DOHH2 (cell line): Measurements from ENCODE around the gene ZNF607.

Experiments used
- H3F3A ChIP-seq: fragments of 200-600 bp; sonication (generic), shearing (Covaris generic); 2 replicates; pipeline ENCODE4 v1.6.0; 2016; ENCODE audit warnings: antibody characterized with exemption, mild to moderate bottlenecking; ENCODE audit not compliant: control insufficient read depth, insufficient read depth
- H3K27ac ChIP-seq: fragments of 200-600 bp; sonication (generic); 2 replicates; pipeline ENCODE4 v1.5.1; 2014; ENCODE audit warnings: low read depth, mild to moderate bottlenecking, low read length, moderate library complexity
- H3K27me3 ChIP-seq: fragments of 200-600 bp; sonication (generic); 2 replicates; pipeline ENCODE4 v1.6.1; 2014; ENCODE audit warnings: mild to moderate bottlenecking, low read length, mixed read lengths; ENCODE audit not compliant: control insufficient read depth
- H3K36me3 ChIP-seq: fragments of 200-600 bp; sonication (generic); 2 replicates; pipeline ENCODE4 v1.6.1; 2014; ENCODE audit warnings: mild to moderate bottlenecking, low read length, moderate library complexity, mixed read lengths; ENCODE audit not compliant: control insufficient read depth
- H3K4me1 ChIP-seq: fragments of 200-600 bp; sonication (generic); 2 replicates; pipeline ENCODE4 v1.6.1; 2014; ENCODE audit warnings: mild to moderate bottlenecking, low read length, mixed read lengths; ENCODE audit not compliant: control insufficient read depth
- H3K4me2 ChIP-seq: fragments of 200-600 bp; sonication (generic); 2 replicates; pipeline ENCODE4 v1.6.0; 2014; ENCODE audit warnings: mild to moderate bottlenecking, low read length, moderate library complexity
- H3K4me3 ChIP-seq: fragments of 200-600 bp; sonication (generic); 2 replicates; pipeline ENCODE4 v1.5.1; 2014; ENCODE audit warnings: mild to moderate bottlenecking, low read length, mixed read lengths
- H3K79me2 ChIP-seq: fragments of 200-600 bp; sonication (generic); 2 replicates; pipeline ENCODE4 v1.6.1; 2014; ENCODE audit warnings: mild to moderate bottlenecking, low read length, mixed read lengths; ENCODE audit not compliant: control insufficient read depth
- H3K9me2 ChIP-seq: fragments of 200-600 bp; sonication (generic); replicated peaks from 2 replicates; pipeline ENCODE4 v1.6.1; 2014; ENCODE audit warnings: mild to moderate bottlenecking, low read length, mixed read lengths; ENCODE audit not compliant: control insufficient read depth
- H3K9me3 ChIP-seq: fragments of 200-600 bp; sonication (generic); 2 replicates; pipeline ENCODE4 v1.6.1; 2014; ENCODE audit warnings: antibody characterized with exemption, low read length, mixed read lengths; ENCODE audit not compliant: control insufficient read depth, insufficient read depth
- H4K20me1 ChIP-seq: fragments of 200-600 bp; sonication (generic); 2 replicates; pipeline ENCODE4 v1.6.0; 2014; ENCODE audit warnings: low read depth, mild to moderate bottlenecking, antibody characterized with exemption, low read length, moderate library complexity; ENCODE audit not compliant: control insufficient read depth, insufficient read depth
- EZH2phosphoT487 ChIP-seq: fragments of 200-600 bp; sonication (generic); IDR thresholded peaks from 2 replicates; pipeline ENCODE4 v1.6.1; 2017; ENCODE audit warnings: borderline replicate concordance, mild to moderate bottlenecking, antibody characterized with exemption, low read length, moderate library complexity, mixed read lengths
- TF ChIP-seq, protein P1 (sequence below): fragments of 200-600 bp; sonication (generic); IDR thresholded peaks from one replicate; pipeline ENCODE4 v1.5.1; 2014; ENCODE audit warnings: antibody characterized with exemption, mild to moderate bottlenecking, low read depth, low read length; ENCODE audit not compliant: poor library complexity, severe bottlenecking

The ZNF607 gene

DNA sequence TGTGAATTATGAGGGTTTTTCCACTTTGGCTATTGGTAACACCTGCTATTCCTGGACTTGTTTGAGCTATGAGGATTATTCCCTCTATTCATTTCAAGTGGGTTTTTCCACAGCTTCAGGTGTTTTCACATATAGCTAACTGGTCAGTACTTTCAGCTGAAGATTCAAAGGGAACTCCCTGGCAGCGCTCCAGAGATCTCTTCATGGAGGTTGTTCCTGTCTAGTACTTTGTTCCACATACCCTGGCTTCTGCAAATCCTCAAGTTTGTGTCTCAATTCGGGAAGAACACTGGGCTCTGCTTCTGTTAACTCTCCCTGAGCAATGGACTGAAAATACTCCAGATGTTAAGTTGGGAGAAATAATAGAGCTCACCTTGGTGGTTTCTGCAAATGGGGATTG is 5.6 kb upstream of the ZNF607 start:
- Histone ChIP-seq H3K36me3 (no peaks in the 10 kb centered on the region), H3K9me2 (no peaks in the 10 kb centered on the region), H3K27ac (no peak overlapping the region), H3K4me1 (no peaks in the 10 kb centered on the region), H3F3A (no peaks in the 10 kb centered on the region), H3K4me3 (no peak overlapping the region), H4K20me1 (no peaks in the 10 kb centered on the region), H3K79me2 (no peaks in the 10 kb centered on the region), H3K9me3 (no peaks in the 10 kb centered on the region), H3K27me3 (no peaks in the 10 kb centered on the region), H3K4me2 (no peak overlapping the region)
- no peak for TF ChIP-seq EZH2phosphoT487
- TF ChIP-seq, protein P1, sequence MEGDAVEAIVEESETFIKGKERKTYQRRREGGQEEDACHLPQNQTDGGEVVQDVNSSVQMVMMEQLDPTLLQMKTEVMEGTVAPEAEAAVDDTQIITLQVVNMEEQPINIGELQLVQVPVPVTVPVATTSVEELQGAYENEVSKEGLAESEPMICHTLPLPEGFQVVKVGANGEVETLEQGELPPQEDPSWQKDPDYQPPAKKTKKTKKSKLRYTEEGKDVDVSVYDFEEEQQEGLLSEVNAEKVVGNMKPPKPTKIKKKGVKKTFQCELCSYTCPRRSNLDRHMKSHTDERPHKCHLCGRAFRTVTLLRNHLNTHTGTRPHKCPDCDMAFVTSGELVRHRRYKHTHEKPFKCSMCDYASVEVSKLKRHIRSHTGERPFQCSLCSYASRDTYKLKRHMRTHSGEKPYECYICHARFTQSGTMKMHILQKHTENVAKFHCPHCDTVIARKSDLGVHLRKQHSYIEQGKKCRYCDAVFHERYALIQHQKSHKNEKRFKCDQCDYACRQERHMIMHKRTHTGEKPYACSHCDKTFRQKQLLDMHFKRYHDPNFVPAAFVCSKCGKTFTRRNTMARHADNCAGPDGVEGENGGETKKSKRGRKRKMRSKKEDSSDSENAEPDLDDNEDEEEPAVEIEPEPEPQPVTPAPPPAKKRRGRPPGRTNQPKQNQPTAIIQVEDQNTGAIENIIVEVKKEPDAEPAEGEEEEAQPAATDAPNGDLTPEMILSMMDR = no peak

DNA sequence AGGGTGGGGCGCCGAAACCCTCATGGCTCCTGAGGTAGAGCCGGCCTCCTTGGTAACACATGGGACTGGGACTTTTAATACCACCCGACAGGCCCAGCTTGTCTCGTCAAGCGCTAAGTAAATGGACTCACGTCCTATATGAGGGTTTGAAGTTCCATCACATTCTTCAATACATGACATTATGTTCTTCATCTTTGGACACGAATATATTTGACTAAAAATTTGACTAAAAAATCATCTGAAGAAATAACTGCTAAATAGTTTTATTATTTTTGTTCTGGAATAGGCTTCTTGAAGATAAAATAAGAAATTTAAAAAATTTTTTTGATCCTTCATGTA is 335 bp upstream of the ZNF607 start:
- H3K4me3 ChIP-seq = peak overlapping the region; percentile 98
- H3K36me3 ChIP-seq = peaks cover 15% of the 10 kb centered on the region
- TF ChIP-seq, protein P1 = peak; percentile 9
- TF ChIP-seq EZH2phosphoT487 = no peak
- H3K79me2 ChIP-seq = peaks cover 23% of the 10 kb centered on the region
- H3K27me3 ChIP-seq = no peaks in the 10 kb centered on the region
- no peaks in the 10 kb centered on the region for H4K20me1 ChIP-seq
- H3K27ac ChIP-seq = no peak overlapping the region
- H3K4me1 ChIP-seq = peaks cover 12% of the 10 kb centered on the region
- H3F3A ChIP-seq = no peaks in the 10 kb centered on the region
- no peaks in the 10 kb centered on the region for H3K9me3 ChIP-seq
- no peaks in the 10 kb centered on the region for H3K9me2 ChIP-seq
- peak overlapping the region; percentile 96 for H3K4me2 ChIP-seq

DNA sequence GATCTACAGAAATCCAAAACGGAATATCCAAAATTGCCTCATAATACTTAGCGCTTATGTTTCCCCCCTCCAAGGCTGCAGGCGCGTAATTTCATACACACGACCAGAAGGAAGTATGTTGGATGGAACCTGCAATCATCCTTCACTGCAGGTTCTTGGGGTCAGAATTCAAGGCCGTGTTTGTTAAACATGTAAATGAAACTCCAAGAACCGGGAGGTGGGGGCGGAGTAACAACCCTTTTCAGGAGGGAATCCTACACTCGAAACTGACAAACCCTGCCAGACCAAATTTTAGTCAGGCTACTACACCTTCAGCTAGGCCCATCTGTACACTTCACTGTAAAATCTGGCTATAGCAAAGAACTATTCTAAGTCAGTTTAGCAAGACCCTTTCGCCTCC is 1.3 kb downstream of the ZNF607 start:
- Histone ChIP-seq H4K20me1 (no peaks in the 10 kb centered on the region), H3K27ac (no peak overlapping the region), H3K4me2 (peak overlapping the region; percentile 96), H3K79me2 (peaks cover 27% of the 10 kb centered on the region), H3K9me3 (no peaks in the 10 kb centered on the region), H3K4me1 (peaks cover 12% of the 10 kb centered on the region), H3K27me3 (no peaks in the 10 kb centered on the region), H3K9me2 (no peaks in the 10 kb centered on the region), H3K4me3 (peak overlapping the region; percentile 98), H3K36me3 (peaks cover 19% of the 10 kb centered on the region), H3F3A (no peaks in the 10 kb centered on the region)
- TF ChIP-seq, protein P1 = no peak
- TF ChIP-seq EZH2phosphoT487 = no peak

DNA sequence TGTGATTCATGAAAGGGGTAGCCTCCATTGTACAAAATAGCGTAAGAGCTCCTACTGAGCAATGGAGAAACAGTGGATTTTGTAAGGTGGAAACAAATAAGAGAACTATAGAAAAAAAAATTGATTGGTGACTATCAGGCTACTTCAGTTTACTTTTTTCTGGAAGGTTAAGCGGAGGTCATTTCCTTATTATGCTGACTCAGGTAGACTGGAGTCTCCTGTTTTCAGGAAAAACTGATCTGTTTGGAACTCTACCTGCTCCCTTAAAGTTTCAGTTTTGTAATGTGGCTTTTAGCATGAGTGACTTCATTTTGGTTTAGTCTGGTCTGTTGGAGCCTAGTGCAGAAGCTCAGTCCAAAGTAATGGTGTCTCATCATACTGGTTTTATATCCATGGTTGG is 3.4 kb downstream of the ZNF607 start:
- TF ChIP-seq, protein P1 = no peak
- TF ChIP-seq EZH2phosphoT487 = no peak
- H3K79me2 ChIP-seq = peaks cover 33% of the 10 kb centered on the region
- no peaks in the 10 kb centered on the region for H4K20me1 ChIP-seq
- no peaks in the 10 kb centered on the region for H3F3A ChIP-seq
- peaks cover 9% of the 10 kb centered on the region; the same call in 1 of the 2 replicates for H3K9me3 ChIP-seq
- H3K36me3 ChIP-seq = peaks cover 34% of the 10 kb centered on the region
- H3K4me1 ChIP-seq = peaks cover 12% of the 10 kb centered on the region
- H3K9me2 ChIP-seq = no peaks in the 10 kb centered on the region
- no peak overlapping the region for H3K4me2 ChIP-seq
- no peak overlapping the region for H3K27ac ChIP-seq
- H3K27me3 ChIP-seq = no peaks in the 10 kb centered on the region
- H3K4me3 ChIP-seq = no peak overlapping the region
